Suprapubic skin (tissue), 4 donors: ENCODE measurements around the gene AGMO.

Experiments
- CTCF ChIP-seq, 2 donors: fragments of 200-600 bp in 1 of 2; fragments of 450-650 bp in 1 of 2; sonication (generic) in 1 of 2; IDR thresholded peaks; one replicate each; pipeline ENCODE4 v1.5.1; 2016 to 2019; ENCODE audit warnings: antibody characterized with exemption in 2 of 2, mild to moderate bottlenecking in 1 of 2, moderate library complexity in 1 of 2
- POLR2A ChIP-seq, 2 donors: fragments of 450-650 bp; IDR thresholded peaks; one replicate each; pipeline ENCODE4 v1.6.1; 2017; ENCODE audit warnings: antibody characterized with exemption in 2 of 2, mild to moderate bottlenecking in 2 of 2, moderate library complexity in 2 of 2
- POLR2AphosphoS5 ChIP-seq, 3 donors: sonication (generic); formaldehyde crosslinking; IDR thresholded peaks; one replicate each; pipeline ENCODE4 v1.6.1; 2017; ENCODE audit warnings: antibody characterized with exemption in 3 of 3

GRCh38 chr7:15494711-15495110 is 67.1 kb downstream of the AGMO start:
- TF ChIP-seq POLR2AphosphoS5 (IDR thresholded peaks at IDR 0.05) (no peak), CTCF (IDR thresholded peaks at IDR 0.05) (no peak), POLR2A (IDR thresholded peaks at IDR 0.05) (no peak)
